HG03045 (cell line): ENCODE measurements around the gene ABHD15.

Experiments
- ATAC-seq: cut with Tn5 transposase; IDR thresholded peaks from one replicate; pipeline ENCODE4 v1.9.1; 2021; ENCODE audit warnings: mild to moderate bottlenecking, moderate library complexity; ENCODE audit not compliant: unreplicated experiment

The ABHD15 gene

DNA sequence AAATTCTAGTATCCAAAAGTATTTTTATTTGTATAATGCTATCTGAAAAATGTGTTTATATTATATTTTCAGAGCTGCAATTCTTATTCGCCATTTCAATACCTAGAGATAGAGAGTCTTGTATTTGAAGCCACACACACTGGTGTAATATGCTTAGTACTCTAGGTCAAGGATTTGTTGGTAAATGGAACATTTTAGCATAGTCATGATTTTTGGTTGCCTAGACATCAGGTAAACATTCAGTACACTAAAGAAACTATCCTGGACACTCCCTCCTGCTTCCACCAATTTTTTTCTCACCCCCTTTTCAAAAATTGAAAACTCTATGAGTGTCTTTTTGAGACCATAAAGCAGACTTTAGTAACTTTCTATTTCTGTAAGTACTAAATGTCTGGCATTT, 20.8 kb downstream of the ABHD15 start:
- no peak for ATAC-seq

DNA sequence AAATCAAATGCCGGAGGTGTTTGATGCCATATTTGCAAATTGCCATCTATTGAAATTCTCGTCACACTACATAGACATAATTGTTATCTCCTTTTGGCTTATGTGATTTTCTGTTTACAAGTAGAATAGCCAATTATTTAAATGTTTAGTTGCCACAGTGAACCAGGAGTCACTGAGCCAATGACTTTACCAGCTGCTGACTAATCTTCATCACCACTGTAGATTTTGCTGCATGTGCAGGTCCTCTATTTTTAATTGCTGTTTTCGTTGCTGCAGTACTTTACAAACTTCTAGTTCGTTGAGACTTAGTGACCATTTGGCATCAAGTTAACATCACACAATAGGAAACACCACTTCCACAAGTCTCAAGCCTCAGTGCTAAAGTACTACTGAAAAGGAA, 22.8 kb downstream of the ABHD15 start:
- no peak for ATAC-seq

DNA sequence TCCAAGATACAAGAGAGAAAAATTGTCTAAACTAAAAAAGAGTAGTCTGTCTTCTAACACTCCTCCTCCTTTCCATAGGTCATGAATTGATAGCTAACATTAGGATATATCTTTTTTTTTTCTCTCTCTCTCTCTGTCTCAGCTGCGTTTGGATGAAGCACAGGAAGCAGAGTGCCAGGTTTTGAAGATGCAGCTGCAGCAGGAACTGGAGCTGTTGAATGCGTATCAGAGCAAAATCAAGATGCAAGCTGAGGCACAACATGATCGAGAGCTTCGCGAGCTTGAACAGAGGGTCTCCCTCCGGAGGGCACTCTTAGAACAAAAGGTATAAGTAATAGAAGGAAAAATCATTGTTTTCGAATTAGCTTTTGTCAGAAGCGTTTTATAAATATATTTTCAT, 32.9 kb downstream of the ABHD15 start:
- no peak for ATAC-seq

DNA sequence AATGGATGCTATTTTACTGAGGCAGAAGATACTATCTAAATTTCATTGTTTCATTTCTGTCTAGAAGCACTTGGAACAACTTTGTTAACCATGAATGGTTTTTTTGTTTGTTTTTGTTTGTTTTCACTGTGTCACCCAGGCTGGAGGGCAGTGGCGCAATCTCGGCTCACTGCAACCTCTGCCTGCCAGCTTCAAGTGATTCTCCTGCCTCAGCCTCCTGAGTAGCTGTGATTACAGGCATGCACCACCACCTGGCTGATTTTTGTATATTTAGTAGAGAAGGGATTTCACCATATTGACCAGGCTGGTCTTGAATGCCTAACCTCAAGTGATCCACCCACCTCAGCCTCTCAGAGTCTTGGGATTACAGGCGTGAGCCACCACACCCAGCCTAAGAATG, 40.5 kb downstream of the ABHD15 start:
- no peak for ATAC-seq

DNA sequence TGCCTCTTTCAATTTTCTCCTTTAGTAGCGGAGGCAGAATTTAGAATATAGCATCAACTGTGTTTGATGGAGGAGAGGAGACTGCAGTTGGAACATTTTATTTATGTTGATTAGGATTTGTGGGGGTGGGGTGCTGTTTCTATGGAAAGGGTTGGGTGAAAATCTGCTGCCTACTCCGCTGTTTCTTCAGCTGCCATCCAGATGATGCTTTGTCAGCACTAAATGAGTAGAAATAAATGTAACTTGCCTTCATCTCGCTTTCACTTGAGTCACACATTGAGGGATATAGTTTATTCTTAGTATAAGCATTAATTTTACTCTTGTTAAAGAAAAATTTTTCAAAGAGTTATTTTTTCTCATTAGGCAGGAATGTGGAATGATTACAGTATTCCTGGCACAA, 42.1 kb downstream of the ABHD15 start:
- ATAC-seq = no peak

DNA sequence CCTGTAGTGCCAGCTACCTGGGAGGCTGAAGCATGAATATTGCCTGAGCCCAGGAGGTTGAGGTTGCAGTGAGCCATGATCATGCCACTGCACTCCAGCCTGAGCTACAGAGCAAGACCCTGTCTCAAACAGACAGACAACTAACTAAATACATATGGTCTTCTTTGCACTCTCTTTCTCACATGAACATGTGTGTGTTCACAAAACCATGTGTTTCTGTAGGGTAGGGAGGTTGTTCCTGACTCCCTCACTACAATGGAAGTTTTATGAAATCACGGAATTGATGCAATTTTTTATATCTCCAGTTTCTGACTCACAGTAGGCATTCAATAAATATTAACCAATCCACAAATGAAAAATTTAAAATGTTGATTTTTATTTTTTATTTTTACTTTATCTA, 48.5 kb downstream of the ABHD15 start:
- ATAC-seq = no peak

DNA sequence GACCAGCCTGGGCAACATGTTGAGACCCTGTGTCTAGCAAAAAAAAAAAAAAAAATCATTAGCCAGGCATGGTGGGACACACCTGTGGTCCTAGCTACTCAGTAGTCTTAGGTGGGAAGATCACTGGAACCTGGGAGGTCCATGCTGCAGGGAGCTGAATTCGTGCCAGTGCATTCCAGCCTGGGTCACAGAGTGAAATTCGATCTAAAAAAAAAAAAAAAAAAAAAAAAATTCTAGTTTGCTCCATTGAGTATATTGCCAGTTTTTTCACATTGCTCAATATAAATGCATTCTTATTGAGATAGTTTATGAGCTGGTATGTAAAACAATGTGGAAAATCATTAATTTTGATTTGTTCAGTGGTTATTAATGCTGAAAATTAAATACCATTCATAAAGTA, 52.0 kb downstream of the ABHD15 start:
- ATAC-seq = no peak

DNA sequence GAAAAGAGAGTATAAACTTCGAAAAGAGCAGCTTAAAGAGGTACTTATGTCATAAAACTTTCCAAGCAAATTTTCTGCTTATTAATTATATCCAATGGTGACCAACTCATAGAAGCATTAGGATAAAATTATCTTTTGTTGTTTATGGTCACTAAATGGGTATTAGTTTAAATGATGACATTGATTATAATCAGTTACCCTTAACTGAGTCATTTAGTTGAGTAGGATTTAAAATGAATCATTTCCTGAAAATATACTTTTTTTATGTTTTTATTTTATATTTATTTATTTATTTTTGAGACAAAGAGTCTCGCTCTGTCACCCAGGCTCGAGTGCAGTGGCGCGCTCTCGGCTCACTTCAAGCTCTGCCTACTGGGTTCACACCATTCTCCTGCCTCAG, 55.9 kb downstream of the ABHD15 start:
- no peak for ATAC-seq
